Measurements from ENCODE around the gene GOLGA3.
"Not testable (repeated sequence)": the region's sequence is repeated elsewhere in the genome, so short reads cannot be mapped to it uniquely, and the experiment has no call there.

The GOLGA3 gene

GRCh38 chr12:132825089-132825488 is 3.6 kb downstream of the GOLGA3 start:
- FAIRE-seq (no peak), DNase-seq (ENCODE audit: extremely low spot score, insufficient read length, low read depth) (no peak)

DNA sequence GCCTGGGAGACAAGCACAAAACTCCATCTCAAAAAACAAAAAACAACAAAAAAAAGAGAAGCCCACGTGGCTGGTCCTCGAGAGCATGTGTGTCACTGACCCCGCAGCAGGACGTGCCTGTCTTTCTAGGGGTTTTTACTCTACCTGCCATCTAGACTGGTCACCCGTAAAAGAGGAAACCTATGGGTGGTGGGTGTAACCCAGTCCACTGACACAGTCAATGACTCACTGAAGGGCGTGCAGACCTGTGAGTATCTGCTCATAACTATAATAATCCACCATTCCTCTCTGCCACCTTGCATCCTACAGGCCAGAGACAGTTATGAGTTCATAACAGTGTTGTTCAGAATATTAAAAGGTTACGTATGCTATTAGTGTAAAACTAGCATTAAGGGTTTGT is 4.6 kb downstream of the GOLGA3 start:
- FAIRE-seq (no peak), DNase-seq (ENCODE audit: extremely low spot score, insufficient read length, low read depth) (no peak)

DNA sequence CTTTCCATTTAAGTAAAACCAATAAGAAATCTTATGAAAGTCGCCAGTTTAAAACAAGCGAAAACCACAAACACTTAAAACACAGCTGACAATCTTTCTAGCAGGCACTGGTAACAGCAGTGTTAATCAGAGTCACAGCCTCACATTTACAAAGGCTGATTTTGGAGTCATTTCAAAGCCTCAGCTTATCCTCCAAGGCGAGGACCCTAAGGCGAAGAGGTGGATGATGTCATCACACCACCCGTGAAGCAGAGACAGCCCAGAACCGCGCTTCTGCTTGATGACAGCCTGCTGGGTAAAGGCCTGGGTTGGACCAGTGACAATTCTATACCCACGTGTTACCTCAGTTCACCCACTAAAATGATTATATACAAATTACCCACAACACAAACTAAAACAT is 10.1 kb downstream of the GOLGA3 start:
- DNase-seq (ENCODE audit: extremely low spot score, insufficient read length, low read depth) (no peak), FAIRE-seq (no peak)

DNA sequence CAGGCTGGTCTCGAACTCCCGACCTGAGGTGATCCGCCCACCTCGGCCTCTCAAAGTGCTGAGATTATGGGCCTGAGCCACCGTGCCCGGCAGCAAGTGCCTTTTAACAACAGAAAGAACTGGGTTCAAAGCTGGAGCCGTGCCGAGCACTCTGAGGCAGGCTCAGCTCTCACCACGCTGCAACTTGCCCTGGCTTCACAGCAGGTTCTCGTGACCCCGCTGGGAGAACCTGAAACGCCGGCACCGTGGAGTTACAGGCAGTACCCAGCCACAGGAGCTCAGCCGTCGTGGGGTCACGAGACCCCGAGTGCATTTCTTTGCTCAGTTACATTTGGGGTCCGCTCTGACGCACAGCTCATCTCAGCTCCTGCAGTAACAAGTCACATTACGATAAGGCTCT is 14.4 kb downstream of the GOLGA3 start:
- FAIRE-seq, result no peak

GRCh38 chr12:132813443-132813842 is 15.2 kb downstream of the GOLGA3 start:
- DNase-seq (ENCODE audit: extremely low spot score, insufficient read length, low read depth) (no peak), FAIRE-seq (no peak)

More for the DNA sequence above, 14.4 kb downstream of the GOLGA3 start:
- no peak for DNase-seq (ENCODE audit: extremely low spot score, insufficient read length, low read depth)

DNA sequence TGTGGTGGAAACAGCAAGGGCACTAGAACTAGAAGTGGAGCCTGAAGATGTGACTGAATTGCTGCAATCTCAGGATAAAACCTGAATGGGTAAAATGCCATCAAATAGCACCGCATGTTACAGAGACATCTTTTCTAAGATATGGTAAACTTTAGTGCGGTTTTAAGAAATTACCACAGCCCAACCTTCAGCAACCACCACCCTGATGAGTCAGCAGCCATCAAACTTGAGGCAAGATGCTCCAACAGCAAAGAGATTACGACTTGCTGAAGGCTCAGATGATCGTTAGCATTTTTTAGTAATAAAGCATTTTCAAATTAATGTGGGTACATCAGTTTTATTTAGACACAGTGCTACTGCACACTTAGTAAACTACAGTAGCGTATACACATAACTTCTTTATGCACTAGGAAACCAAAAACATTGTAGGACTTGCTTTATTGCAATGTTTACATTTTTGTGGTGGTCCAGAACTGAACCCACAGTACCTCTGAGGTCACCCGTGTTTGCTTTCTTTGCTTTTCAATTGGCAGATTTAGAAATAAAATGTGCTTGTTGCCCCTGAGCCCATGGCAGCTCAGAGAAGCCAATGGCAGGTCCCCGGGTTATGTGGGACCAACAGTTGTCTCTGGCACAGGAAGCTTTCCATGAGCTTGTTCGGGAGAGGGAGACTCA is 15.9 kb downstream of the GOLGA3 start:
- DNase-seq (ENCODE audit: extremely low spot score, insufficient read length, low read depth) (no peak), FAIRE-seq (no peak)

- not testable (repeated sequence) for FAIRE-seq; DNase-seq (ENCODE audit: extremely low spot score, insufficient read length, low read depth)
Observed at GRCh38 chr12:132809391-132809790, 19.3 kb downstream of the GOLGA3 start.

DNA sequence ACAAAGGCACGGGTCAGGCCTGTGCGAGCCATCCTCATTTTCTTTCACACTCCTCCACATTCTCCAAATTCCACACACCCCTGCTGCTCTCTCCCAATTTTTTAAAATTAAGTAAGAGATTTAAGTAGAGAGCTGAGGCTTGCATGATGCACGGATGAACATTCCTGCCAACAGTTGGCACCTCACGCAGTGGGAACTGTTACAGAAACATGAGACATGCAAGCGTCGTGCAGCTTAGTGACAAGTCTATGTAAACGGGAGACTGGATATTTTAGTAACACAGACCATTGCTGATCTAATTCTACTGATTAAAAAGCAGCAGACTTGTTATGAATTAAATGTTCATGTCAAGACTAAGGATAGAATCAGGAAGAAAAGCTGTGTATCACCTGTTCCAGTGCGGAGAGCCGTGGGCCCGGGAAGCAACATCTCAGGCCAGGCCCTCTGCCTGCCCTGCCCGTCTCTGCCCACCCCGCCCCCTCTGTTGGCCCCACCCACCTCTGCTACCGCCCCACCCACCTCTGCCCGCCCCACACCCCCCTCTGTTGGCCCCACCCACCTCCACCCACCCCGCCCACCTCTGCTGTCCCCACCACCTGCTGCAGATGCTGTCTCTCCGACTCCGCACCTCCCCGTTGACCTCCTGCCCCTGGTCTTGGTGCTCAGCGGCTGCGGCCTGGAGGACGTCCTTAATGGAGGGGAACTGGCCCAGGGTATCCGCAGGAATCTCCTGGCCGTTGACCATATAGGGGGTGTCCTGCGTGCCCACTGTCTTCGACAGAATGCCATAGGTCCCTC is 21.2 kb downstream of the GOLGA3 start:
- no peak for DNase-seq (ENCODE audit: extremely low spot score, insufficient read length, low read depth)
- no peak for FAIRE-seq

DNA sequence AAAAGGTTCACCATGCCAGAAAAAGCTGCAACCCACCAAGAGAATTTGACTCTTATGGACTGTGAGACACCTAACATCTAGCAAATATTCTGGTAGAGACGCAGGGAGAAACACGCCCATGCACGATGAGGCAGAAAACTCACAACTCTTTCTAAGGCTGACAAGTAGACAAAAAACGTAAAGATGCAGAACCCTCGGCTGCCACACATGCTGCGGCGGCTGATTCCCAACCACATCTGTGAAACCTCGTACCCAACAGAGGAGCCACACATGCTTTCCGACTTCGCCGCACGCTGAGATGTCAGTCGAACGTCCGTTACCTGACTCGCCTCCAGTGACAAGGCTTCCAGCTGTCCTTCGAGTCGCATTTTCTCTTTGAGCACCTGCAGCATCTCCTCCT is 21.8 kb downstream of the GOLGA3 start:
- DNase-seq (ENCODE audit: extremely low spot score, insufficient read length, low read depth), result no peak
- FAIRE-seq, result no peak

DNA sequence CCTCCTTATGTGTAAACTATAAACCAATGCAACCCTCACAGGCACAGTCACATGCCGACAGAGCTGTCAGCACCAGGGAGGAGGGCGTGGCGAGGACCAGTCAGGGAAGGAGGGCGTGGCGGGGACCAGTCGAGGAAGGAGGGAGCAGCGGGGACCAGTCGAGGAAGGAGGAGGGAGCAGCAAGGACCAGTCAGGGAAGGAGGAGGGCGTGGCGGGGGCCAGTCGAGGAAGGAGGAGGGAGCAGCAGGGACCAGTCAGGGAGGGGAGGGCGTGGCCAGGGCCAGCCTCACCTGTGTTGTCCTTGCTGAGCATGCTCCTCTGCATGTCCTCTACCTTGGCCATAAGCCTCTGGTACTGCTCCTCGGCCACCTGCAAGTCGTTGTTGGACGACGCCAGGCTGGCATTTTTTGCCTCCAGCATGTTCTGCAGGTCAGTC is 24.2 kb downstream of the GOLGA3 start:
- DNase-seq (ENCODE audit: extremely low spot score, insufficient read length, low read depth) (no peak), FAIRE-seq (no peak)

GRCh38 chr12:132803888-132804287 is 24.8 kb downstream of the GOLGA3 start:
- DNase-seq (ENCODE audit: extremely low spot score, insufficient read length, low read depth), result no peak
- FAIRE-seq, result no peak

DNA sequence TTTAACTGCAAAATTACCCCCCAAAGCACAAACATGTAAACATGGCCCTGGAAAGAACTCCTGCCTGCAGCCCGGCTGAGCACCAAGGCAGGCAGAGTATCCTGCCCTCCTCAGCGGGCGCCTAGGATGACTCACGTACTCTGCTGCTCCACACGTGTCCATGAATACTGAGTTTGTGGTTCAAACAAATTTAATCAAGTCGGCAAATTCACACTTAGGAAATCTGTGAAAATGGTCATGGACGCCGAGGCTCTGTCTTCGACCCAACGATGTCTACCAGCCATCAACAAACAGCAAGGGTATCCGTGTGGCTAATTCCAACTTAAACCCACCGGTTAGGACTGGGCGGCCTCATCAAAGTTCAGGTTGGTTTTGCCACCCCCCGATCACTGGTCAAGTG is 25.5 kb downstream of the GOLGA3 start:
- no peak for DNase-seq (ENCODE audit: extremely low spot score, insufficient read length, low read depth)

GRCh38 chr12:132801741-132802140 is 26.9 kb downstream of the GOLGA3 start:
- no peak for FAIRE-seq
- no peak for DNase-seq (ENCODE audit: extremely low spot score, insufficient read length, low read depth)

More for the DNA sequence above, 25.5 kb downstream of the GOLGA3 start:
- no peak for FAIRE-seq

- FAIRE-seq, result no peak
Observed at GRCh38 chr12:132798836-132799235, 29.8 kb downstream of the GOLGA3 start.

DNA sequence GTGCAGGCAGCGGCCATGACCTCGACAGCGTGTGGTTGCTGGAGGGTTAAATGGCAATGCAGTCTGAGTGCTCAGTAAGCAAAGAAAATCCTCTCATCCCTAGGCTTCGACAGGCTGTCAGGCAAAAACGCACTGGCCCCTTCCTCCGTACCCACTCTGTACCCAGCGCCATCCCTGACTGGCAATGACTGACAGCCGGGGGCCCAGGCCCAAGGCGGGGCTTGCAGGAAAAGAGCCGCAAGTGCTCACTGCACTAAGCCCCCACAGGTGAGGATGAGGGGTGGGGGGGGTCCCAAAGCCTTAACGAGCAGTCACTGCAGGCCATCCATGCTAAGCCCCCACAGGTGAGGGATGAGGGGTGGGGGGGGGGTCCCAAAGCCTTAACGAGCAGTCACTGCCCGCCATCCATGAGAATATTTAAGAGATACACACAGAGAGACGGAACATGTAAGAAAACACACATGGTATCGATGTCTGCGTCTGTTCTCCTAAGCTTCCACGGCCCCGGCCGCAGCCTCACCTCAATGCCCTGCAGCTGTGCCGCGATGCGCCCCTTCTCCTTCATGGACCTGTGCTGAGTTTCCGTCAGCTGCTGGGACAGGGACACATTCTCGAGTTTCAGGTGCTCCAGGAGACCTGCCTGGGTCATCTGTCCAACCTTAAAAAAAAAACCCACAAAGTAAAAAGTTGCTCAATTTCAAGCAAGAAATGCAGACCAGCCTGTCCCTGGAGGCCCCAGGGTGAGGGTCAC is 30.7 kb downstream of the GOLGA3 start:
- DNase-seq (ENCODE audit: extremely low spot score, insufficient read length, low read depth) (no peak), FAIRE-seq (no peak)

More at GRCh38 chr12:132798836-132799235, 29.8 kb downstream of the GOLGA3 start:
- no peak for DNase-seq (ENCODE audit: extremely low spot score, insufficient read length, low read depth)

- no peak for DNase-seq (ENCODE audit: extremely low spot score, insufficient read length, low read depth)
- no peak for FAIRE-seq
Observed at GRCh38 chr12:132795847-132796246, 32.8 kb downstream of the GOLGA3 start.

- FAIRE-seq; DNase-seq (ENCODE audit: extremely low spot score, insufficient read length, low read depth): not testable (repeated sequence)
Observed at GRCh38 chr12:132791940-132792339, 36.7 kb downstream of the GOLGA3 start.

DNA sequence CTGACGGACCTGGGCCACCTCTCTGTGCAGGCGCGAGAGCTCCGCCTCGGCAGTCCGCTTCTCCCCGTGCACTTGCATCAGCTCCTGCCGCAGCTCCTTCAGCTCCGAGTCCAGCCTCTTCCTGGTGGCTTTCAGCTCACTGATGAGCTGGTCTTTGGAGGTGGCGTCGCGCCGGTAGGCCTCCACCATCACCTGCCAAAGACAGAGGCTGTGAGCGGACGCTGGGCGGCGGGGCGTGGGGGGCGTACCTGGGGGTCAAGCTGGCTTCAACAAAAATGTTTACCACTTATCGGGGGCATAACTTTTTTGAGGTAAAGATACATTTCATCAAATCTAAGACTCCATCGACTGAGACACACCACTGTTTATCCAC is 39.6 kb downstream of the GOLGA3 start:
- FAIRE-seq (no peak), DNase-seq (ENCODE audit: extremely low spot score, insufficient read length, low read depth) (no peak)

DNA sequence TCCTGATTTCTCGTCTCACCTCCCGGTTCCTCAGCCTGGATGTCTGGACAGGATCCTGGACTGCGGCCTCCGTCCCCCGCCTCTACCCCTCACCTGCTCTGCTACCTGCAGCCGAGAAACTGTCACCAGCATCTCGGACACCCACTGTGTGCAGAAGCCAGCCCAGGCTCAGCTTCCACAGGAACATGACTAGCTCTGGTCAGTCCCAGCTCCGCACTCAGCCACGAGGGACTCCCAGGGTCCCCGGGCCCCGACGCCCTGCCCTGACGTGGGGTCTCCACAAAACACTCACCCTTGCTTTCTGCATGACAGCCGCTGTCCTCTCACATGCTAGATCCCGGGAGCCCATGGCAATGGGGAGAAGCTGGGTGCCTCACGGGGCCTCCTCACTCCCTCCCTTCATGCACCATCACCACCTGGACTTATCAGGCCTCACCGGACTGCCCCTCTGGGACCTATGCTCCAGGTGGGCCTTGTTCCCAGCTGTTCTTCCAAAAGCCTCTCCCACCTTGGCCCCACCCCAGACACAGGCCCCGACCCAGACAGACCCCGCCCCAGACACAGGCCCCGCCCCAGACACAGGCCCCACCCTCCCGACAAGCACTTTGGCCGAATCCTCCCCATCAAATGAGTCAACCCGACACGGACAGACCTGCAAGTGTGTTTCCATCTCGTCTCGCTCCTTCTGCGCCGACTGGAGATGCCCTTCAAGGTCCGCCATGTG is 40.1 kb downstream of the GOLGA3 start:
- no peak for DNase-seq (ENCODE audit: extremely low spot score, insufficient read length, low read depth)
- no peak for FAIRE-seq

- no peak for DNase-seq (ENCODE audit: extremely low spot score, insufficient read length, low read depth)
Observed at GRCh38 chr12:132787877-132788276, 40.8 kb downstream of the GOLGA3 start.

More at GRCh38 chr12:132787877-132788276, 40.8 kb downstream of the GOLGA3 start:
- FAIRE-seq, result no peak

All from GM18507 (cell line).